ENCODE measurements around the gene MAGEB5. TPM values are rescaled to one million over a fixed set of nuclear protein-coding genes. Genes with fewer than 3 reads are reported as not detected.
"Not testable (repeated sequence)": the region's sequence is repeated elsewhere in the genome, so short reads cannot be mapped to it uniquely, and the experiment has no call there.

MAGEB5 gene
- total RNA-seq: not detected in 2 replicates

- intact Hi-C loops (cut with micrococcal nuclease): no loop called here
- no peak for DNase-seq (ENCODE audit: low spot score)
- Mint-ChIP-seq H3K27me3 (ENCODE audit: insufficient read depth) (no peaks in the 10 kb centered on the region), H3K9me3 (no peaks in the 10 kb centered on the region), H3K4me3 (no peak within 1 kb of the TSS), H3K36me3 (ENCODE audit: low read depth) (no peaks in the 10 kb centered on the region), H3K4me1 (ENCODE audit: low read depth) (no peaks in the 10 kb centered on the region), H3K27ac (no peak within 1 kb of the TSS)
Observed at GRCh38 chrX:26215869-26216268, at the start of gene MAGEB5. Gene MAGEB5 (plus strand): TSS chrX:26216169. CDS start chrX:26217302, 1,133 bp downstream.

- no peak within 1 kb of the TSS for H3K4me3 Mint-ChIP-seq
- H3K36me3 Mint-ChIP-seq (ENCODE audit: low read depth): no peaks in the 10 kb centered on the region
- intact Hi-C loops (cut with micrococcal nuclease): no loop called here
- no peaks in the 10 kb centered on the region for H3K4me1 Mint-ChIP-seq (ENCODE audit: low read depth)
- H3K9me3 Mint-ChIP-seq: no peaks in the 10 kb centered on the region
- no peak for DNase-seq (ENCODE audit: low spot score)
- no peaks in the 10 kb centered on the region for H3K27me3 Mint-ChIP-seq (ENCODE audit: insufficient read depth)
- H3K27ac Mint-ChIP-seq: no peak within 1 kb of the TSS
Observed at GRCh38 chrX:26192204-26192603, 23.8 kb upstream of the MAGEB5 start, which contains the start of gene MAGEB6. Gene MAGEB6 (plus strand): TSS chrX:26192440. CDS start chrX:26193847, 1,407 bp downstream.

GRCh38 chrX:26203561-26203960 is 12.4 kb upstream of the MAGEB5 start:
- Mint-ChIP-seq H3K9me3 (no peaks in the 10 kb centered on the region), H3K27ac (no peak overlapping the region), H3K4me3 (no peak overlapping the region), H3K36me3 (ENCODE audit: low read depth) (no peaks in the 10 kb centered on the region), H3K4me1 (ENCODE audit: low read depth) (no peaks in the 10 kb centered on the region), H3K27me3 (ENCODE audit: insufficient read depth) (no peaks in the 10 kb centered on the region)
- intact Hi-C loops (cut with micrococcal nuclease): no loop called here
- no peak for DNase-seq (ENCODE audit: low spot score)

GRCh38 chrX:26204717-26205116 is 11.3 kb upstream of the MAGEB5 start:
- DNase-seq (ENCODE audit: low spot score); intact Hi-C loops (cut with micrococcal nuclease); H3K4me3 Mint-ChIP-seq; H3K27me3 Mint-ChIP-seq (ENCODE audit: insufficient read depth); H3K9me3 Mint-ChIP-seq; H3K36me3 Mint-ChIP-seq (ENCODE audit: low read depth); H3K27ac Mint-ChIP-seq; H3K4me1 Mint-ChIP-seq (ENCODE audit: low read depth): not testable (repeated sequence)

- intact Hi-C loops (cut with micrococcal nuclease): no loop called here
- Mint-ChIP-seq H3K4me1 (ENCODE audit: low read depth) (no peaks in the 10 kb centered on the region), H3K36me3 (ENCODE audit: low read depth) (no peaks in the 10 kb centered on the region), H3K27ac (no peak overlapping the region), H3K27me3 (ENCODE audit: insufficient read depth) (no peaks in the 10 kb centered on the region), H3K9me3 (no peaks in the 10 kb centered on the region), H3K4me3 (no peak overlapping the region)
- no peak for DNase-seq (ENCODE audit: low spot score)
Observed at GRCh38 chrX:26208012-26208411, 8.0 kb upstream of the MAGEB5 start.

GRCh38 chrX:26219351-26219750 is 3.4 kb downstream of the MAGEB5 start:
- Mint-ChIP-seq H3K4me1 (ENCODE audit: low read depth) (no peaks in the 10 kb centered on the region), H3K9me3 (no peaks in the 10 kb centered on the region), H3K27ac (no peak overlapping the region), H3K4me3 (no peak overlapping the region), H3K36me3 (ENCODE audit: low read depth) (no peaks in the 10 kb centered on the region), H3K27me3 (ENCODE audit: insufficient read depth) (no peaks in the 10 kb centered on the region)
- intact Hi-C loops (cut with micrococcal nuclease): no loop called here
- DNase-seq (ENCODE audit: low spot score): no peak

- DNase-seq (ENCODE audit: low spot score): no peak
- H3K27me3 Mint-ChIP-seq (ENCODE audit: insufficient read depth): no peaks in the 10 kb centered on the region
- no peaks in the 10 kb centered on the region for H3K9me3 Mint-ChIP-seq
- no peaks in the 10 kb centered on the region for H3K36me3 Mint-ChIP-seq (ENCODE audit: low read depth)
- intact Hi-C loops (cut with micrococcal nuclease): no loop called here
- H3K4me3 Mint-ChIP-seq: no peak overlapping the region
- H3K4me1 Mint-ChIP-seq (ENCODE audit: low read depth): no peaks in the 10 kb centered on the region
- no peak overlapping the region for H3K27ac Mint-ChIP-seq
Observed at GRCh38 chrX:26234177-26234576, 18.2 kb downstream of the MAGEB5 start.

- Mint-ChIP-seq H3K27me3 (ENCODE audit: insufficient read depth) (no peaks in the 10 kb centered on the region), H3K36me3 (ENCODE audit: low read depth) (no peaks in the 10 kb centered on the region), H3K9me3 (no peaks in the 10 kb centered on the region), H3K4me3 (no peak overlapping the region), H3K27ac (no peak overlapping the region), H3K4me1 (ENCODE audit: low read depth) (no peaks in the 10 kb centered on the region)
- no peak for DNase-seq (ENCODE audit: low spot score)
- intact Hi-C loops (cut with micrococcal nuclease): no loop called here
Observed at GRCh38 chrX:26253526-26253925, 37.6 kb downstream of the MAGEB5 start.

- H3K4me3 Mint-ChIP-seq: no peak overlapping the region
- H3K27ac Mint-ChIP-seq: no peak overlapping the region
- no peaks in the 10 kb centered on the region for H3K9me3 Mint-ChIP-seq
- DNase-seq (ENCODE audit: low spot score): no peak
- H3K36me3 Mint-ChIP-seq (ENCODE audit: low read depth): no peaks in the 10 kb centered on the region
- intact Hi-C loops (cut with micrococcal nuclease): no loop called here
- H3K27me3 Mint-ChIP-seq (ENCODE audit: insufficient read depth): no peaks in the 10 kb centered on the region
- H3K4me1 Mint-ChIP-seq (ENCODE audit: low read depth): no peaks in the 10 kb centered on the region
Observed at GRCh38 chrX:26254436-26254835, 38.5 kb downstream of the MAGEB5 start.

GRCh38 chrX:26262121-26262523 is 46.2 kb downstream of the MAGEB5 start:
- H3K9me3 Mint-ChIP-seq: no peaks in the 10 kb centered on the region
- no peaks in the 10 kb centered on the region for H3K4me1 Mint-ChIP-seq (ENCODE audit: low read depth)
- H3K27me3 Mint-ChIP-seq (ENCODE audit: insufficient read depth): no peaks in the 10 kb centered on the region
- H3K27ac Mint-ChIP-seq: no peak overlapping the region
- H3K4me3 Mint-ChIP-seq: no peak overlapping the region
- DNase-seq (ENCODE audit: low spot score): no peak
- intact Hi-C loops (cut with micrococcal nuclease): no loop called here
- no peaks in the 10 kb centered on the region for H3K36me3 Mint-ChIP-seq (ENCODE audit: low read depth)

Other genes starting within 250 kb of the MAGEB5 start
- gene MAGEB18, start 77.8 kb upstream of the MAGEB5 start, total RNA-seq: not detected in 2 replicates
- not detected in 2 replicates for gene MAGEB6B, start 55.6 kb upstream of the MAGEB5 start, total RNA-seq
- gene MAGEB6, start 23.7 kb upstream of the MAGEB5 start, total RNA-seq: not detected in 2 replicates

All from activated T-helper 1 cell treated with anti-CD3 and anti-CD28 coated beads, Interleukin-12 subunit alpha, Interleukin-12 subunit beta, Interleukin-2, Interleukin-4 antibody, amounts not matched to agents 30 ng/mL and 10 ng/mL and 1 ng/mL, durations not matched to agents 14 hours and 24 hours and 36 hours (primary cell).